ENCODE measurements around the gene ZNF219.

The ZNF219 gene

GRCh38 chr14:21084998-21085853 is 13.2 kb downstream of the ZNF219 start:
- DNase-seq = no peak

- DNase-seq = no peak
Measured at GRCh38 chr14:21084396-21084795, 14.1 kb downstream of the ZNF219 start.

GRCh38 chr14:21083565-21084325 is 14.7 kb downstream of the ZNF219 start:
- DNase-seq = no peak

GRCh38 chr14:21081521-21082142 is 16.8 kb downstream of the ZNF219 start:
- DNase-seq = no peak

- DNase-seq = no peak
Measured at GRCh38 chr14:21078726-21079125, 19.7 kb downstream of the ZNF219 start.

- DNase-seq = no peak
Measured at GRCh38 chr14:21078287-21078686, 20.2 kb downstream of the ZNF219 start.

- no peak for DNase-seq
Measured at GRCh38 chr14:21077672-21078071, 20.8 kb downstream of the ZNF219 start.

- no peak for DNase-seq
Measured at GRCh38 chr14:21075719-21076437, 22.6 kb downstream of the ZNF219 start.

- no peak for DNase-seq
Measured at GRCh38 chr14:21074398-21075272, 23.8 kb downstream of the ZNF219 start.

GRCh38 chr14:21073921-21074320 is 24.5 kb downstream of the ZNF219 start:
- DNase-seq = no peak

GRCh38 chr14:21072781-21073339 is 25.6 kb downstream of the ZNF219 start:
- DNase-seq = no peak

- DNase-seq = no peak
Measured at GRCh38 chr14:21072031-21072473, 26.4 kb downstream of the ZNF219 start.

GRCh38 chr14:21071225-21072030 is 27.0 kb downstream of the ZNF219 start:
- DNase-seq = peak; percentile 75

GRCh38 chr14:21070610-21071224 is 27.7 kb downstream of the ZNF219 start:
- DNase-seq = no peak

- no peak for DNase-seq
Measured at GRCh38 chr14:21070083-21070609, 28.3 kb downstream of the ZNF219 start, which contains the start of gene ARHGEF40. TSS of gene ARHGEF40 (plus strand) at chr14:21070304. CDS start at chr14:21070397, 93 bp downstream.

- peak; percentile 9 for DNase-seq
Measured at GRCh38 chr14:21069388-21070082, 28.9 kb downstream of the ZNF219 start.

- peak; percentile 65 for DNase-seq
Measured at GRCh38 chr14:21068521-21069387, 29.7 kb downstream of the ZNF219 start.

Data from SHP77 treated with DMSO at 0.1 percent for 48 hours (cell line).